ENCODE results near the gene HOMER3. TPM values are rescaled to one million over a fixed set of nuclear protein-coding genes. Genes with fewer than 3 reads are reported as not detected.

Gene HOMER3
- total and polyA plus RNA-seq, 2 of the 13 experiments (the other 11 are each of a cell fraction or from before 2014, with no cell fraction given), result 21.3 to 27.3 TPM

DNA sequence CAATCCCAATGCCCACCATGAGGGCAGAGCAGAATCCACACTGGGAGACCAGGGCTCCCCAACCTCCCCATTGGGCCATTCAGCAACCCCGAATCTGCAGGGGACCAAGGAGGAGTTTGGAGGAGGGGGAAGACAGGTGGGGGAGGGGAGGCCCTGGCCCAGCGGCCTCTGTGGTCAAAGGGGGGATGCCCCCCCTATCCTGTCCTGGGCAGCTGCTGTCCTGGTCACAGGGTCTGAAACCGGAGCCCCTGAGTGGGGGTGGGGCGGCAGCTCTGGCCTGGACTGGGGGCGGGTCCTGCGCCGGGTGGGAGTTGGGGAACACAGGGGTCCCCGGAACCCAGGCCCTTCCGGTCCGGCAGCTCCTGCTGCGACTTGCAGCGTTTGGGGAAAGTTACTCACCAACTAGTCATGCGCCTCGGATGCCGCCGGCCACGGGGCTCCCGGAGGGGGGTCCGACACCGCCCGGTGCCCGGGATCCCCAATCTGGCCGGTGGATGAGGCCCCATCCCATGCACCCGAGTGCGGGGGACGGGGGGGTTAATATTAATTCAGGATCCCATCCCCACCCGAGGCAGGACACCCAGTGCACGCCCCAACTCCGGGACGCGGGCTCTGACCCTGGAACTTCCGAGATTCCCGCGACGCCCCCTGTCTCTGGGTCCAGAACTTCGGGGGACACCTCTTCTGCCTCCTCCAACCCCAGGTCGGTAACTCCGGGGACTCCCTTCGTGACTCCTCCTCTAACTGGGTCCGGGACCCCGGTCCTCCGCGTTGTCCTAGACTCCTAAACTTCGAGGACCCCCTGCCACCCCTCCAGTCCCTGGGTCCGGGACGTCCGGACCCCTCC lies 872 bp downstream of the HOMER3 start (continued):
- peak; percentile 8; the same call in 1 of the 2 replicates for TF ChIP-seq CTCF (CRISPR knock-in tag; IDR thresholded peaks at IDR 0.05)
- no peak for TF ChIP-seq ZNF160 (CRISPR knock-in tag; IDR thresholded peaks at IDR 0.05)
- TF ChIP-seq ZNF329 (CRISPR knock-in tag; IDR thresholded peaks at IDR 0.05; ENCODE audit: low read depth), result no peak
- TF ChIP-seq, protein P1, sequence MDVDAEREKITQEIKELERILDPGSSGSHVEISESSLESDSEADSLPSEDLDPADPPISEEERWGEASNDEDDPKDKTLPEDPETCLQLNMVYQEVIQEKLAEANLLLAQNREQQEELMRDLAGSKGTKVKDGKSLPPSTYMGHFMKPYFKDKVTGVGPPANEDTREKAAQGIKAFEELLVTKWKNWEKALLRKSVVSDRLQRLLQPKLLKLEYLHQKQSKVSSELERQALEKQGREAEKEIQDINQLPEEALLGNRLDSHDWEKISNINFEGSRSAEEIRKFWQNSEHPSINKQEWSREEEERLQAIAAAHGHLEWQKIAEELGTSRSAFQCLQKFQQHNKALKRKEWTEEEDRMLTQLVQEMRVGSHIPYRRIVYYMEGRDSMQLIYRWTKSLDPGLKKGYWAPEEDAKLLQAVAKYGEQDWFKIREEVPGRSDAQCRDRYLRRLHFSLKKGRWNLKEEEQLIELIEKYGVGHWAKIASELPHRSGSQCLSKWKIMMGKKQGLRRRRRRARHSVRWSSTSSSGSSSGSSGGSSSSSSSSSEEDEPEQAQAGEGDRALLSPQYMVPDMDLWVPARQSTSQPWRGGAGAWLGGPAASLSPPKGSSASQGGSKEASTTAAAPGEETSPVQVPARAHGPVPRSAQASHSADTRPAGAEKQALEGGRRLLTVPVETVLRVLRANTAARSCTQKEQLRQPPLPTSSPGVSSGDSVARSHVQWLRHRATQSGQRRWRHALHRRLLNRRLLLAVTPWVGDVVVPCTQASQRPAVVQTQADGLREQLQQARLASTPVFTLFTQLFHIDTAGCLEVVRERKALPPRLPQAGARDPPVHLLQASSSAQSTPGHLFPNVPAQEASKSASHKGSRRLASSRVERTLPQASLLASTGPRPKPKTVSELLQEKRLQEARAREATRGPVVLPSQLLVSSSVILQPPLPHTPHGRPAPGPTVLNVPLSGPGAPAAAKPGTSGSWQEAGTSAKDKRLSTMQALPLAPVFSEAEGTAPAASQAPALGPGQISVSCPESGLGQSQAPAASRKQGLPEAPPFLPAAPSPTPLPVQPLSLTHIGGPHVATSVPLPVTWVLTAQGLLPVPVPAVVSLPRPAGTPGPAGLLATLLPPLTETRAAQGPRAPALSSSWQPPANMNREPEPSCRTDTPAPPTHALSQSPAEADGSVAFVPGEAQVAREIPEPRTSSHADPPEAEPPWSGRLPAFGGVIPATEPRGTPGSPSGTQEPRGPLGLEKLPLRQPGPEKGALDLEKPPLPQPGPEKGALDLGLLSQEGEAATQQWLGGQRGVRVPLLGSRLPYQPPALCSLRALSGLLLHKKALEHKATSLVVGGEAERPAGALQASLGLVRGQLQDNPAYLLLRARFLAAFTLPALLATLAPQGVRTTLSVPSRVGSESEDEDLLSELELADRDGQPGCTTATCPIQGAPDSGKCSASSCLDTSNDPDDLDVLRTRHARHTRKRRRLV (CRISPR knock-in tag; IDR thresholded peaks at IDR 0.05), result no peak
- TF ChIP-seq TRAFD1 (CRISPR knock-in tag; IDR thresholded peaks at IDR 0.05; ENCODE audit: borderline replicate concordance), result 0 out of 2 replicates have a peak, but pooled peaks have one; percentile 51
- TF ChIP-seq CEBPB (IDR thresholded peaks at IDR 0.05; ENCODE audit: borderline replicate concordance, low read depth, low read length), result no peak
- TF ChIP-seq ZSCAN22 (CRISPR knock-in tag; IDR thresholded peaks at IDR 0.05), result no peak
- TF ChIP-seq MED8 (CRISPR knock-in tag; IDR thresholded peaks at IDR 0.05; ENCODE audit: insufficient replicate concordance), result no peak
- TF ChIP-seq, protein P2, sequence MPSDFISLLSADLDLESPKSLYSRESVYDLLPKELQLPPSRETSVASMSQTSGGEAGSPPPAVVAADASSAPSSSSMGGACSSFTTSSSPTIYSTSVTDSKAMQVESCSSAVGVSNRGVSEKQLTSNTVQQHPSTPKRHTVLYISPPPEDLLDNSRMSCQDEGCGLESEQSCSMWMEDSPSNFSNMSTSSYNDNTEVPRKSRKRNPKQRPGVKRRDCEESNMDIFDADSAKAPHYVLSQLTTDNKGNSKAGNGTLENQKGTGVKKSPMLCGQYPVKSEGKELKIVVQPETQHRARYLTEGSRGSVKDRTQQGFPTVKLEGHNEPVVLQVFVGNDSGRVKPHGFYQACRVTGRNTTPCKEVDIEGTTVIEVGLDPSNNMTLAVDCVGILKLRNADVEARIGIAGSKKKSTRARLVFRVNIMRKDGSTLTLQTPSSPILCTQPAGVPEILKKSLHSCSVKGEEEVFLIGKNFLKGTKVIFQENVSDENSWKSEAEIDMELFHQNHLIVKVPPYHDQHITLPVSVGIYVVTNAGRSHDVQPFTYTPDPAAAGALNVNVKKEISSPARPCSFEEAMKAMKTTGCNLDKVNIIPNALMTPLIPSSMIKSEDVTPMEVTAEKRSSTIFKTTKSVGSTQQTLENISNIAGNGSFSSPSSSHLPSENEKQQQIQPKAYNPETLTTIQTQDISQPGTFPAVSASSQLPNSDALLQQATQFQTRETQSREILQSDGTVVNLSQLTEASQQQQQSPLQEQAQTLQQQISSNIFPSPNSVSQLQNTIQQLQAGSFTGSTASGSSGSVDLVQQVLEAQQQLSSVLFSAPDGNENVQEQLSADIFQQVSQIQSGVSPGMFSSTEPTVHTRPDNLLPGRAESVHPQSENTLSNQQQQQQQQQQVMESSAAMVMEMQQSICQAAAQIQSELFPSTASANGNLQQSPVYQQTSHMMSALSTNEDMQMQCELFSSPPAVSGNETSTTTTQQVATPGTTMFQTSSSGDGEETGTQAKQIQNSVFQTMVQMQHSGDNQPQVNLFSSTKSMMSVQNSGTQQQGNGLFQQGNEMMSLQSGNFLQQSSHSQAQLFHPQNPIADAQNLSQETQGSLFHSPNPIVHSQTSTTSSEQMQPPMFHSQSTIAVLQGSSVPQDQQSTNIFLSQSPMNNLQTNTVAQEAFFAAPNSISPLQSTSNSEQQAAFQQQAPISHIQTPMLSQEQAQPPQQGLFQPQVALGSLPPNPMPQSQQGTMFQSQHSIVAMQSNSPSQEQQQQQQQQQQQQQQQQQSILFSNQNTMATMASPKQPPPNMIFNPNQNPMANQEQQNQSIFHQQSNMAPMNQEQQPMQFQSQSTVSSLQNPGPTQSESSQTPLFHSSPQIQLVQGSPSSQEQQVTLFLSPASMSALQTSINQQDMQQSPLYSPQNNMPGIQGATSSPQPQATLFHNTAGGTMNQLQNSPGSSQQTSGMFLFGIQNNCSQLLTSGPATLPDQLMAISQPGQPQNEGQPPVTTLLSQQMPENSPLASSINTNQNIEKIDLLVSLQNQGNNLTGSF (CRISPR knock-in tag; IDR thresholded peaks at IDR 0.05), result no peak
- no peak for TF ChIP-seq ZNF629 (CRISPR knock-in tag; conservative IDR thresholded peaks at IDR 0.05)
